Peyer's patch (tissue), 4 donors: ENCODE results near the gene AKAP13. TPM values are rescaled to one million over a fixed set of nuclear protein-coding genes. Genes with fewer than 3 reads are reported as not detected.

Source experiments
- DNase-seq, 3 donors: peaks; one replicate each; pipeline ENCODE4 v3.0.0-alpha.2; 2017 to 2019
- H3K27ac ChIP-seq, 4 donors: fragments of 200-600 bp; sonication (generic); one replicate each; pipeline ENCODE4 v1.5.1; 2016 to 2019
- H3K27me3 ChIP-seq, 2 donors: fragments of 200-600 bp; sonication (generic); one replicate each; pipeline ENCODE4 v1.5.1; 2019
- H3K36me3 ChIP-seq, 3 donors: fragments of 200-600 bp; sonication (generic); one replicate each; pipeline ENCODE4 v1.5.1; 2016 to 2019
- H3K4me1 ChIP-seq, 4 donors: fragments of 200-600 bp; sonication (generic); one replicate each; pipeline ENCODE4 v1.5.1; 2016 to 2019
- H3K4me3 ChIP-seq, 4 donors: fragments of 200-600 bp; sonication (generic); 1 replicate in 3 of 4; 2 replicates in 1 of 4; pipeline ENCODE4 v1.5.1; 2016 to 2019; ENCODE audit warnings: mild to moderate bottlenecking in 1 of 4
- H3K9me3 ChIP-seq, 4 donors: fragments of 200-600 bp; sonication (generic); one replicate each; pipeline ENCODE4 v1.5.1; 2016 to 2019; ENCODE audit warnings: mild to moderate bottlenecking in 1 of 4
- CTCF ChIP-seq, 6 experiments: fragments of 450-650 bp in 4 of 6; fragments of 200-600 bp in 2 of 6; sonication (generic) in 1 of 6; IDR thresholded peaks; one replicate each; pipeline ENCODE4 v1.5.1; 2017 to 2019; ENCODE audit warnings: antibody characterized with exemption in 6 of 6, mild to moderate bottlenecking in 3 of 6, moderate library complexity in 1 of 6
- POLR2A ChIP-seq, 2 donors: fragments of 450-650 bp; IDR thresholded peaks; one replicate each; pipeline ENCODE4 v1.5.1; 2017; ENCODE audit warnings: antibody characterized with exemption in 2 of 2, mild to moderate bottlenecking in 2 of 2, moderate library complexity in 2 of 2
- total RNA-seq, 4 donors: library from RNA; depleted of rRNA; stranded (reverse); fragments of >200 nt; gene quantifications; one replicate each; pipeline ENCODE4 v1.1.0, GENCODE V29; 2016

AKAP13 gene
- total RNA-seq, 4 donors from 2014 or later: 166 to 742 (median 242) TPM

- no peak overlapping the region for H3K4me3 ChIP-seq
- no peak for DNase-seq
- H3K27me3 ChIP-seq: no peaks in the 10 kb centered on the region
- H3K4me1 ChIP-seq: peaks cover 0 to 19% (median 6%) of the 10 kb centered on the region in 4 donors
- no peaks in the 10 kb centered on the region for H3K9me3 ChIP-seq
- H3K36me3 ChIP-seq: no peaks in the 10 kb centered on the region
- TF ChIP-seq CTCF (IDR thresholded peaks at IDR 0.05) (no peak), POLR2A (IDR thresholded peaks at IDR 0.05) (no peak)
- peak overlapping the region in 1 of 4 donors; percentile 34 for H3K27ac ChIP-seq
These were observed 34.6 kb downstream of the AKAP13 start for GRCh38 chr15:85414991-85415390.

DNA sequence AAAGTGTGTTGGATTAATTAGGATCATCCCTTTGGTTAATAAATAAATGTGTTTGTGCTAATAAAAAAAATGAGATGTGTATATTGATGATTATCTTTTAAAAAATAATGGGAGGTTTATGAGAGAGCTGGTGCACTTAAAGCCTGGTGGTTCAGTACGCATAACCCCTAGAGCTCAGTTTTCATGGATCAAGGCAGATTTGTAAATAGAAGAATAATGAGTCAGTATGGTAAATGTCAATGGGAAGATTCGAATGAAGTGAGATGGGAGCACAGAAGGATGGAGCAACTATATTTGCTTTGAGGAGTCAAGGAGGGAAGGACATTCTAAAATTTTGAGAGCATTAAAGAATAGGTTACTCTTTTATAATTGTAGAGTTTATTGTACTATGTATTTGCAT is 35.4 kb downstream of the AKAP13 start:
- no peak for TF ChIP-seq CTCF (IDR thresholded peaks at IDR 0.05)
- no peak for TF ChIP-seq POLR2A (IDR thresholded peaks at IDR 0.05)
- Histone ChIP-seq H3K9me3 (no peaks in the 10 kb centered on the region), H3K27me3 (no peaks in the 10 kb centered on the region), H3K4me1 (peaks cover 0 to 19% (median 6%) of the 10 kb centered on the region in 4 donors), H3K4me3 (no peak overlapping the region), H3K27ac (no peak overlapping the region), H3K36me3 (no peaks in the 10 kb centered on the region)
- DNase-seq: no peak

DNA sequence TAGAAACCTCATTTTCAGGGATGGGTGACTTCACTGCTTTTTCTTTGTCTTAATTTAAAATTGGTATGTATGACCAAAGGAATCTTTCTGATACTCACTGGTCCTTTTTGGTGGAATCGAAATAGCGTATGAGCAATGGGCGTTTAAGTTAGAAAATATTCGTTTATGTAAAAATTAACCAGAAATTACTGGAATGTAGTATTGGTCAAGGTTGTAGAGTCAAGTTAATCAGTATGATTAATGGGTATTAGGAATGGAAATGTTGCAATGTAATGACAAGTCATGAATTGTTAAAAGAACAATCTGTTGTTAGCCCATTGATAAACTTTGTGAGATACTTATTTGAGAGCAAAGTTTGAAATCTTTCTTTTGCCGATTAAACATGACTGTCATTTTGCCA is 36.9 kb downstream of the AKAP13 start:
- TF ChIP-seq POLR2A (IDR thresholded peaks at IDR 0.05): no peak
- no peak for TF ChIP-seq CTCF (IDR thresholded peaks at IDR 0.05)
- Histone ChIP-seq H3K9me3 (no peaks in the 10 kb centered on the region), H3K36me3 (no peaks in the 10 kb centered on the region), H3K27me3 (no peaks in the 10 kb centered on the region), H3K4me1 (peaks cover 0 to 26% (median 12%) of the 10 kb centered on the region in 4 donors), H3K27ac (no peak overlapping the region), H3K4me3 (no peak overlapping the region)
- no peak for DNase-seq

DNA sequence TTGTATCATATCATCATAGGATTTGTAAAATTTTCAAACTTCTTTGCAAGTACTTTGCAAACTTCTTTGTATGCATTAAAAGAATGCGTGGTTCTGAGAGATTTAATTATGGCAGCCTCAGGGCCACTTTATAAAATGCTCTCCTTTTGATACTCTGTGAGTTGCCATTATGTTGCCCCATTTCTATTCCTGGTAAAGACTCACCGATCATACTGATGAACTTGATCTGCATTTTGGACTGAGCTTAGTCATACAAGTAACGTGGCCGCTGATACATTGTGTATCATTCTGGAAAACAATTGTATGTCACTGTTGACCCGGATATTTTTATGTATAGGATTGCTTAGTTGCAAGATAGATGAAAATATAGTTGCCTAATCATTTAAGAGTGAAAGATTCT is 38.8 kb downstream of the AKAP13 start:
- Histone ChIP-seq H3K27me3 (no peaks in the 10 kb centered on the region), H3K4me3 (no peak overlapping the region), H3K27ac (no peak overlapping the region), H3K4me1 (peaks cover 0 to 25% (median 9%) of the 10 kb centered on the region in 4 donors), H3K36me3 (no peaks in the 10 kb centered on the region), H3K9me3 (no peaks in the 10 kb centered on the region)
- TF ChIP-seq CTCF (IDR thresholded peaks at IDR 0.05) (no peak), POLR2A (IDR thresholded peaks at IDR 0.05) (no peak)
- no peak for DNase-seq

GRCh38 chr15:85421116-85421925 is 40.9 kb downstream of the AKAP13 start:
- H3K4me1 ChIP-seq: peaks cover 0 to 17% (median 9%) of the 10 kb centered on the region in 4 donors
- H3K27me3 ChIP-seq: no peaks in the 10 kb centered on the region
- no peak overlapping the region for H3K27ac ChIP-seq
- no peak for DNase-seq
- no peak for TF ChIP-seq CTCF (IDR thresholded peaks at IDR 0.05)
- TF ChIP-seq POLR2A (IDR thresholded peaks at IDR 0.05): no peak
- no peak overlapping the region for H3K4me3 ChIP-seq
- H3K9me3 ChIP-seq: no peaks in the 10 kb centered on the region
- H3K36me3 ChIP-seq: no peaks in the 10 kb centered on the region
